A549 treated with Hydrocortisone at 1 μM for 4 hours (cell line): ENCODE data around the gene ADGRG4. TPM values are rescaled to one million over a fixed set of nuclear protein-coding genes. Genes with fewer than 3 reads are reported as not detected.

Source experiments
- total RNA-seq: library from RNA; stranded (reverse); fragments of 200-300 nt; extraction: Qiagen RNA extraction; gene quantifications from 5 replicates; pipeline ENCODE4 v1.2.3, GENCODE V29; 2022

Gene ADGRG4
- not detected in 5 replicates for total RNA-seq

GRCh38 chrX:136300721-136301120 is at the start of gene ADGRG4:
Gene ADGRG4, plus strand, starts transcription at chrX:136300963. Its CDS starts 7,815 bp downstream, at chrX:136308778.

GRCh38 chrX:136251041-136251991 is 49.4 kb upstream of the ADGRG4 start, which contains the start of gene MAP7D3:
Gene MAP7D3, minus strand, starts transcription at chrX:136251400. Its CDS starts 42 bp downstream, at chrX:136251358.

Other genes with a start within 250 kb of the ADGRG4 start
- 20.5 to 27.7 TPM (median 24.3 TPM) in 5 replicates for gene FHL1, start 153.4 kb upstream of the ADGRG4 start, total RNA-seq
- gene MAP7D3, start 49.6 kb upstream of the ADGRG4 start, total RNA-seq = 10.5 to 14.7 TPM (median 12.0 TPM) in 5 replicates
- gene BRS3, start 187.0 kb downstream of the ADGRG4 start, total RNA-seq = not detected in 5 replicates
- 48.3 to 72.1 TPM (median 56.5 TPM) in 5 replicates for gene HTATSF1, start 196.6 kb downstream of the ADGRG4 start, total RNA-seq
- gene VGLL1, start 231.3 kb downstream of the ADGRG4 start, total RNA-seq = not detected in 5 replicates